Ovary (tissue), 9 donors: ENCODE data around the gene EPDR1. TPM values are rescaled to one million over a fixed set of nuclear protein-coding genes. Genes with fewer than 3 reads are reported as not detected.
"Not testable (repeated sequence)": the region's sequence is repeated elsewhere in the genome, so short reads cannot be mapped to it uniquely, and the experiment has no call there.

Source experiments
- DNase-seq, 5 donors: peaks; one replicate each; pipeline ENCODE4 v3.0.0-alpha.2; 2019 to 2020
- H3K27ac ChIP-seq, 2 donors: fragments of 200-600 bp; one replicate each; pipeline versions ENCODE4 v1.5.1 to v1.8.0; 2019 to 2022
- H3K27me3 ChIP-seq: fragments of 200-600 bp; one replicate; pipeline ENCODE4 v1.8.0; 2022
- H3K36me3 ChIP-seq: fragments of 200-600 bp; sonication (generic); one replicate; pipeline ENCODE4 v1.5.1; 2019
- H3K4me1 ChIP-seq: one replicate; pipeline ENCODE4 v1.8.1; 2013; ENCODE audit warnings: mild to moderate bottlenecking, moderate library complexity; ENCODE audit not compliant: insufficient read depth
- H3K4me3 ChIP-seq: fragments of 200-600 bp; sonication (generic); one replicate; pipeline ENCODE4 v1.5.1; 2017
- H3K9me3 ChIP-seq, 2 donors: fragments of 200-600 bp in 1 of 2; sonication (generic) in 1 of 2; one replicate each; pipeline versions ENCODE4 v1.5.1 to v1.8.1; 2013 to 2019; ENCODE audit warnings: mild to moderate bottlenecking in 1 of 2, moderate library complexity in 1 of 2
- CTCF ChIP-seq, 3 donors: fragments of 450-650 bp in 2 of 3; fragments of 200-600 bp in 1 of 3; IDR thresholded peaks; one replicate each; pipeline versions ENCODE4 v1.5.1 to v1.8.0; 2016 to 2022; ENCODE audit warnings: antibody characterized with exemption in 3 of 3, mild to moderate bottlenecking in 1 of 3
- EP300 ChIP-seq: sonication (generic); formaldehyde crosslinking; IDR thresholded peaks from one replicate; pipeline ENCODE4 v1.6.1; 2017; ENCODE audit warnings: antibody characterized with exemption
- POLR2A ChIP-seq: fragments of 450-650 bp; IDR thresholded peaks from one replicate; pipeline ENCODE4 v1.6.1; 2017; ENCODE audit warnings: antibody characterized with exemption, mild to moderate bottlenecking, moderate library complexity
- WGBS, 3 donors: extraction: QIAGEN DNeasy Blood & Tissue Kit in 1 of 3; methylation state at CpG; one replicate each; pipeline versions ENCODE4 v1.1.5 to v1.1.7; 2013 to 2017; 5-methylcytosine and 5-hydroxymethylcytosine counted together
- intact Hi-C, 4 donors: fragments of 100-400 bp; cut with DNase I; formaldehyde crosslinking; loops; one replicate each; pipeline versions ENCODE4 v1.11.0 to v1.15.1; 2022 to 2023
- polyA plus RNA-seq, 2 donors: library from polyadenylated mRNA; stranded (reverse); fragments of 200-250 nt in 1 of 2; fragments of 350-450 nt in 1 of 2; fragmentation: Illumina TruSeq in 1 of 2; extraction: RNeasy Lipid Tissue Mini Kit (QIAGEN cat#74804) in 1 of 2; gene quantifications; one replicate each; pipeline ENCODE4 v1.2.3, GENCODE V29; 2013 to 2014
- total RNA-seq, 7 donors: library from RNA; depleted of rRNA in 2 of 7; stranded (reverse); fragments of >200 nt in 2 of 7; fragmentation: NEBNext Ultra II Directional in 3 of 7; extraction: Animal tissue kit (Norgen Biotek cat#: 25700) in 3 of 7; gene quantifications; one replicate each; pipeline versions ENCODE4 v1.1.0 to v1.2.4, GENCODE V29; 2016 to 2023
- donor health status: DM: no; HTN: no; CAD: no; lungs with moderate emphysema.
- donor health status: DM: no; HTN: no; CAD: no.
- donor health status: Bipolar disorder and iron deficiency.
- donor health status: DM: yes; HTN: yes; CAD: no.
- donor health status: DM: no; HTN: no; CAD: no.
- donor health status: DM: yes; HTN: yes; CAD: no.

EPDR1 gene
- total and polyA plus RNA-seq, 9 donors: 20.6 to 73.7 (median 35.7) TPM

GRCh38 chr7:37947941-37948210, 27.4 kb downstream of the EPDR1 start:
- H3K27me3 ChIP-seq: no peaks in the 10 kb centered on the region
- TF ChIP-seq CTCF (IDR thresholded peaks at IDR 0.05) (no peak), EP300 (no peak), POLR2A (no peak)
- H3K4me3 ChIP-seq: no peak overlapping the region

GRCh38 chr7:37952240-37952639, 31.8 kb downstream of the EPDR1 start:
- Histone ChIP-seq H3K4me3 (no peak overlapping the region), H3K36me3 (no peaks in the 10 kb centered on the region), H3K27me3 (no peaks in the 10 kb centered on the region), H3K9me3 (no peaks in the 10 kb centered on the region), H3K4me1 (peaks cover 4% of the 10 kb centered on the region), H3K27ac (no peak overlapping the region)
- 80 to 88% (median 81%) methylated on average over 2 of the region's 2 CpGs for WGBS, 3 donors
- intact Hi-C loops: no loop called here
- no peak for DNase-seq
- TF ChIP-seq CTCF (IDR thresholded peaks at IDR 0.05) (no peak), EP300 (no peak), POLR2A (no peak)

More at GRCh38 chr7:37947941-37948210, 27.4 kb downstream of the EPDR1 start:
- DNase-seq: no peak
- no peak overlapping the region for H3K27ac ChIP-seq
- peaks cover 18% of the 10 kb centered on the region for H3K4me1 ChIP-seq
- WGBS, 3 donors: 88 to 94% (median 91%) methylated on average over 7 of the region's 7 CpGs
- H3K9me3 ChIP-seq: no peaks in the 10 kb centered on the region
- intact Hi-C loops: no loop called here
- H3K36me3 ChIP-seq: no peaks in the 10 kb centered on the region

GRCh38 chr7:37954217-37954616, 33.8 kb downstream of the EPDR1 start:
- H3K4me1 ChIP-seq, DNase-seq, H3K36me3 ChIP-seq, H3K4me3 ChIP-seq, H3K9me3 ChIP-seq, H3K27me3 ChIP-seq, H3K27ac ChIP-seq, intact Hi-C loops: not testable (repeated sequence)
- WGBS, 3 donors: 92 to 95% (median 93%) methylated on average over 1 of the region's 1 CpG

- no peaks in the 10 kb centered on the region for H3K36me3 ChIP-seq
- H3K4me3 ChIP-seq: no peak overlapping the region
- intact Hi-C loops: no loop called here
- peaks cover 2% of the 10 kb centered on the region for H3K4me1 ChIP-seq
- TF ChIP-seq CTCF (IDR thresholded peaks at IDR 0.05): no peak
- no peak for TF ChIP-seq POLR2A
- TF ChIP-seq EP300: no peak
- H3K9me3 ChIP-seq: no peaks in the 10 kb centered on the region
- no peak for DNase-seq
- H3K27me3 ChIP-seq: no peaks in the 10 kb centered on the region
- H3K27ac ChIP-seq: peak overlapping the region in 1 of 2 donors; percentile 50
These were observed 36.4 kb downstream of the EPDR1 start for GRCh38 chr7:37956791-37957190.

- DNase-seq: no peak
- 84 to 87% (median 87%) methylated on average over 9 of the region's 9 CpGs for WGBS, 3 donors
- H3K4me1 ChIP-seq: peaks cover 2% of the 10 kb centered on the region
These were observed 37.0 kb downstream of the EPDR1 start for GRCh38 chr7:37957221-37957970.

More at GRCh38 chr7:37957221-37957970, 37.0 kb downstream of the EPDR1 start:
- Histone ChIP-seq H3K4me3 (no peak overlapping the region), H3K36me3 (no peaks in the 10 kb centered on the region), H3K27me3 (no peaks in the 10 kb centered on the region), H3K27ac (peak overlapping the region in 1 of 2 donors; percentile 15), H3K9me3 (no peaks in the 10 kb centered on the region)
- TF ChIP-seq EP300 (no peak), POLR2A (no peak), CTCF (IDR thresholded peaks at IDR 0.05) (no peak)
- intact Hi-C loops: no loop called here
